ENCODE measurements around the gene MACROD2. TPM values are rescaled to one million over a fixed set of nuclear protein-coding genes. Genes with fewer than 3 reads are reported as not detected.

MACROD2 gene
- total RNA-seq, 1 donor from 2014 or later: 6.7 TPM

GRCh38 chr20:15310361-15310760, 1315.0 kb downstream of the MACROD2 start:
- Mint-ChIP-seq H3K36me3 (peaks cover 4% of the 10 kb centered on the region), H3K4me3 (no peak overlapping the region), H3K27ac (no peak overlapping the region), H3K9me3 (peaks cover 9% of the 10 kb centered on the region), H3K4me1 (ENCODE audit: unreplicated experiment) (no peaks in the 10 kb centered on the region), H3K27me3 (no peaks in the 10 kb centered on the region)
- DNase-seq (ENCODE audit: extremely low spot score, unreplicated experiment): no peak
- TF ChIP-seq CTCF (conservative IDR thresholded peaks at IDR 0.05): no peak

GRCh38 chr20:15316556-15316955, 1321.2 kb downstream of the MACROD2 start:
- Mint-ChIP-seq H3K4me3 (no peak overlapping the region), H3K4me1 (ENCODE audit: unreplicated experiment) (no peaks in the 10 kb centered on the region), H3K27me3 (no peaks in the 10 kb centered on the region), H3K9me3 (peaks cover 13% of the 10 kb centered on the region), H3K36me3 (no peaks in the 10 kb centered on the region), H3K27ac (no peak overlapping the region)
- no peak for DNase-seq (ENCODE audit: extremely low spot score, unreplicated experiment)
- TF ChIP-seq CTCF (conservative IDR thresholded peaks at IDR 0.05): no peak

- Mint-ChIP-seq H3K36me3 (no peaks in the 10 kb centered on the region), H3K27me3 (no peaks in the 10 kb centered on the region), H3K4me1 (ENCODE audit: unreplicated experiment) (no peaks in the 10 kb centered on the region), H3K4me3 (no peak overlapping the region), H3K27ac (no peak overlapping the region), H3K9me3 (peaks cover 18% of the 10 kb centered on the region)
- TF ChIP-seq CTCF (conservative IDR thresholded peaks at IDR 0.05): no peak
- DNase-seq (ENCODE audit: extremely low spot score, unreplicated experiment): no peak
Observed at GRCh38 chr20:15317546-15318232, 1322.4 kb downstream of the MACROD2 start.

GRCh38 chr20:15318682-15319081, 1323.4 kb downstream of the MACROD2 start:
- H3K36me3 Mint-ChIP-seq: no peaks in the 10 kb centered on the region
- H3K4me3 Mint-ChIP-seq: no peak overlapping the region
- no peaks in the 10 kb centered on the region for H3K27me3 Mint-ChIP-seq
- no peak for TF ChIP-seq CTCF (conservative IDR thresholded peaks at IDR 0.05)
- no peaks in the 10 kb centered on the region for H3K4me1 Mint-ChIP-seq (ENCODE audit: unreplicated experiment)
- H3K27ac Mint-ChIP-seq: no peak overlapping the region
- peaks cover 19% of the 10 kb centered on the region for H3K9me3 Mint-ChIP-seq
- no peak for DNase-seq (ENCODE audit: extremely low spot score, unreplicated experiment)

GRCh38 chr20:15319439-15319838, 1324.1 kb downstream of the MACROD2 start:
- H3K4me1 Mint-ChIP-seq (ENCODE audit: unreplicated experiment): no peaks in the 10 kb centered on the region
- DNase-seq (ENCODE audit: extremely low spot score, unreplicated experiment): no peak
- TF ChIP-seq CTCF (conservative IDR thresholded peaks at IDR 0.05): no peak
- no peaks in the 10 kb centered on the region for H3K27me3 Mint-ChIP-seq
- H3K27ac Mint-ChIP-seq: no peak overlapping the region
- H3K9me3 Mint-ChIP-seq: peaks cover 19% of the 10 kb centered on the region
- H3K36me3 Mint-ChIP-seq: no peaks in the 10 kb centered on the region
- H3K4me3 Mint-ChIP-seq: no peak overlapping the region
